Measurements from ENCODE around the gene CUTC.
"Not testable (repeated sequence)": the region's sequence is repeated elsewhere in the genome, so short reads cannot be mapped to it uniquely, and the experiment has no call there.

Gene CUTC

DNA sequence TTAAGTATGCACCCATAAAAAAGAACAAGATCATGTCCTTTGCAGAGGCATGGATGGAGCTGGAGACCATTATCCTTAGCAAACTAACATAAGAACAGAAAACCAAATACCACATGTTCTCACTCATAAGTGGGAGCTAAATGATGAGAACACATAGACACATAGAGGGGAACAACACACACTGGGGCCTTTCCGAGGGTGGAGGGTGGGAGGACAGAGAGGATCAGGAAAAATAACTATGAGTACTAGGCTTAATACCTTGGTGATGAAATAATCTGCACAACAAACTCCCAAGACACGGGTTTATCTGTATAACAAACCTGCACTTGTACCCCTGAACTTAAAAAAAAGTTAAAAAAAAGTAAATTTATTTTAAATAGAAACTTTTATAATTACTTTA is 14.1 kb downstream of the CUTC start:
- H3K4me3 ChIP-seq (ENCODE audit: low read depth, low read length); H3K9me3 ChIP-seq (ENCODE audit: control insufficient read depth, insufficient read depth, low read length); H3K4me1 ChIP-seq (ENCODE audit: control insufficient read depth, insufficient read depth, low read length); H3K9ac ChIP-seq (ENCODE audit: low read depth, low read length); H3K27me3 ChIP-seq (ENCODE audit: control insufficient read depth, insufficient read depth, low read length): not testable (repeated sequence)
- peaks cover 19% of the 10 kb centered on the region for H3K36me3 ChIP-seq (ENCODE audit: control insufficient read depth, insufficient read depth, low read length)

GRCh38 chr10:99748823-99749451 is 16.9 kb downstream of the CUTC start:
- no peaks in the 10 kb centered on the region for H3K27me3 ChIP-seq (ENCODE audit: control insufficient read depth, insufficient read depth, low read length)
- H3K9ac ChIP-seq (ENCODE audit: low read depth, low read length), result no peak overlapping the region
- no peak overlapping the region for H3K4me3 ChIP-seq (ENCODE audit: low read depth, low read length)
- peaks cover 16% of the 10 kb centered on the region for H3K36me3 ChIP-seq (ENCODE audit: control insufficient read depth, insufficient read depth, low read length)
- no peaks in the 10 kb centered on the region for H3K4me1 ChIP-seq (ENCODE audit: control insufficient read depth, insufficient read depth, low read length)
- H3K9me3 ChIP-seq (ENCODE audit: control insufficient read depth, insufficient read depth, low read length), result no peaks in the 10 kb centered on the region

DNA sequence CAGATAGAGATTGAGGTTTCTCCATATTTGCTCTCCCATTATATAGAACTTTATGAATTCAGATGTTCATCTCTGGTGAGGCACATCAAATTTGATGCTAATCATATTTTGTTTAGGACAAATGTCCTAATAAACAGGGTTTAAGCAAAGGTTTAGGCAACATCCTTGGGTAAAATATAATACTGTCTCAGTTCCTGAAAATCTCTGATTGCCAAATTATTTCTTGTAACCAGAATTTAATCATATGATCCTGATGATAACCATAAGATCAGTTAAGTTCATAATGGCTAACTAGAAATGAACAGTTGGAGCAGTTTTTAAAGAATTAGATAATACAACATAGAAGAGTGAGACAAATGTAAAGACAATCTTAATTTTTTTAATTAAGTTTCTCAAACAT is 18.6 kb downstream of the CUTC start:
- H3K4me3 ChIP-seq (ENCODE audit: low read depth, low read length), result no peak overlapping the region
- H3K4me1 ChIP-seq (ENCODE audit: control insufficient read depth, insufficient read depth, low read length), result no peaks in the 10 kb centered on the region
- peaks cover 16% of the 10 kb centered on the region for H3K36me3 ChIP-seq (ENCODE audit: control insufficient read depth, insufficient read depth, low read length)
- H3K9ac ChIP-seq (ENCODE audit: low read depth, low read length), result no peak overlapping the region
- H3K9me3 ChIP-seq (ENCODE audit: control insufficient read depth, insufficient read depth, low read length), result no peaks in the 10 kb centered on the region
- no peaks in the 10 kb centered on the region for H3K27me3 ChIP-seq (ENCODE audit: control insufficient read depth, insufficient read depth, low read length)

DNA sequence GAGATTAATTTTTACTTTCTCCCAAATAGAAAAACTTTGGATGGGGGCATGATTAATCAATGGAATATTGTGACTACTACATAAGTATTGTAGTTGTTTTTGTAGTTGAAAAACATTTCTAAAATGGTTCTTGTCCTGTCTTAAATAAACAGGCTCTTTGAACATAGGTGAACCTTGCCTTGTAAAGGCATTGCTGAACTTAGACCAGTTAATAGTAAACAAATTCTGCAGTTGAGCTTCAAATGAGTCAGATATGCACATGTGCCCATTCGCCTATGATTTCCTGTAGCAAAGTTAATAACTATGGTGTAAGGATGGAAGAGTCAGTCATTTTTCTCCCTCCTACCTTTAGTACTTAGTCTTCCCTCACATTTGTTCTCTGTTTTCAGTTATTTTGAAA is 22.6 kb downstream of the CUTC start:
- Histone ChIP-seq H3K4me1 (ENCODE audit: control insufficient read depth, insufficient read depth, low read length) (no peaks in the 10 kb centered on the region), H3K27me3 (ENCODE audit: control insufficient read depth, insufficient read depth, low read length) (no peaks in the 10 kb centered on the region), H3K36me3 (ENCODE audit: control insufficient read depth, insufficient read depth, low read length) (peaks cover 4% of the 10 kb centered on the region), H3K9ac (ENCODE audit: low read depth, low read length) (no peak overlapping the region), H3K4me3 (ENCODE audit: low read depth, low read length) (no peak overlapping the region), H3K9me3 (ENCODE audit: control insufficient read depth, insufficient read depth, low read length) (no peaks in the 10 kb centered on the region)

DNA sequence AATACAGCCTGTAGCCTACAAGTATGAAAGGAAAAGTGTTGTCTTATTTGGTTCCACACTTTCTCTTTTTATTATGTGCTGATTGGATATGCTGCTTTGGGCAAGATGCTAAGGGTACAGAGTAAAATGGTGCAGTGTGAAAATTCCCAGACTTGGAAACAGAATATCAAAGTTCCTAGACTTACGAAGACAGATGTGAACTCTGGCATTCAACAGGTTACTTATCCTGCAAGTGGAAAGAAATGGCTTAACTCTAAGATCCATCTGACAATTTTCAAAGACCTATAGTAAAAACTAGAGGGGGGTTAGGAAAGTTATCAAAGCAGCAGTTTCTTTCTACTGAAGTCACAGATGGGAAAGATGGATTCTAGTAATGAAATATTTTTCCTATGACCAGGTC is 24.1 kb downstream of the CUTC start:
- H3K36me3 ChIP-seq (ENCODE audit: control insufficient read depth, insufficient read depth, low read length), result peaks cover 4% of the 10 kb centered on the region
- no peaks in the 10 kb centered on the region for H3K27me3 ChIP-seq (ENCODE audit: control insufficient read depth, insufficient read depth, low read length)
- no peak overlapping the region for H3K9ac ChIP-seq (ENCODE audit: low read depth, low read length)
- no peaks in the 10 kb centered on the region for H3K4me1 ChIP-seq (ENCODE audit: control insufficient read depth, insufficient read depth, low read length)
- H3K9me3 ChIP-seq (ENCODE audit: control insufficient read depth, insufficient read depth, low read length), result no peaks in the 10 kb centered on the region
- H3K4me3 ChIP-seq (ENCODE audit: low read depth, low read length), result no peak overlapping the region

- no peak overlapping the region for H3K9ac ChIP-seq (ENCODE audit: low read depth, low read length)
- no peaks in the 10 kb centered on the region for H3K9me3 ChIP-seq (ENCODE audit: control insufficient read depth, insufficient read depth, low read length)
- no peak overlapping the region for H3K4me3 ChIP-seq (ENCODE audit: low read depth, low read length)
- no peaks in the 10 kb centered on the region for H3K4me1 ChIP-seq (ENCODE audit: control insufficient read depth, insufficient read depth, low read length)
- no peaks in the 10 kb centered on the region for H3K27me3 ChIP-seq (ENCODE audit: control insufficient read depth, insufficient read depth, low read length)
- no peaks in the 10 kb centered on the region for H3K36me3 ChIP-seq (ENCODE audit: control insufficient read depth, insufficient read depth, low read length)
These were observed 26.3 kb downstream of the CUTC start for GRCh38 chr10:99758211-99758891.

- Histone ChIP-seq H3K4me3 (ENCODE audit: low read depth, low read length) (no peak overlapping the region), H3K27me3 (ENCODE audit: control insufficient read depth, insufficient read depth, low read length) (no peaks in the 10 kb centered on the region), H3K9me3 (ENCODE audit: control insufficient read depth, insufficient read depth, low read length) (no peaks in the 10 kb centered on the region), H3K36me3 (ENCODE audit: control insufficient read depth, insufficient read depth, low read length) (no peaks in the 10 kb centered on the region), H3K9ac (ENCODE audit: low read depth, low read length) (no peak overlapping the region), H3K4me1 (ENCODE audit: control insufficient read depth, insufficient read depth, low read length) (no peaks in the 10 kb centered on the region)
These were observed 28.3 kb downstream of the CUTC start for GRCh38 chr10:99760321-99760720.

DNA sequence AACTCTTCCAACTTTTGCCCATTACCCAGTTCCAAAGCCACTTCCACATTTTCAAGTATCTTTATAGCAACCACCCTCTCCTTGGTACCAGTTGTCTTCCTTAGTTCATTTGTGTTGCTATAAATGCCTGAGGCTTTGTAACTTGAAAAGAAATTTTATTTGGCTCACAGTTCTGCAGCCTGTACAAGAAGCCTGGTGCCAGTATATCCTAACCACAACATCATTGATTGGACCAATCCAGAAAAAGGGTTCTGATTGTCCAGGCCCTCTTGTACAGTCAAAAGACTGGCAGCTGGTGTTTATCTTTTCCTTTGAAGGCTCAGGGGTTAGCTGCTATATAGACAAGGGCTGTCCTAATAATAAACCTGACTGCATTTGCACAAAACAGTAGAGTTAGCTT is 29.3 kb downstream of the CUTC start:
- H3K9me3 ChIP-seq (ENCODE audit: control insufficient read depth, insufficient read depth, low read length), result no peaks in the 10 kb centered on the region
- H3K27me3 ChIP-seq (ENCODE audit: control insufficient read depth, insufficient read depth, low read length), result no peaks in the 10 kb centered on the region
- H3K4me1 ChIP-seq (ENCODE audit: control insufficient read depth, insufficient read depth, low read length), result no peaks in the 10 kb centered on the region
- no peaks in the 10 kb centered on the region for H3K36me3 ChIP-seq (ENCODE audit: control insufficient read depth, insufficient read depth, low read length)
- H3K4me3 ChIP-seq (ENCODE audit: low read depth, low read length), result no peak overlapping the region
- H3K9ac ChIP-seq (ENCODE audit: low read depth, low read length), result no peak overlapping the region

GRCh38 chr10:99765672-99766301 is 33.8 kb downstream of the CUTC start:
- H3K4me3 ChIP-seq (ENCODE audit: low read depth, low read length), result no peak overlapping the region
- no peaks in the 10 kb centered on the region for H3K27me3 ChIP-seq (ENCODE audit: control insufficient read depth, insufficient read depth, low read length)
- no peaks in the 10 kb centered on the region for H3K9me3 ChIP-seq (ENCODE audit: control insufficient read depth, insufficient read depth, low read length)
- no peaks in the 10 kb centered on the region for H3K36me3 ChIP-seq (ENCODE audit: control insufficient read depth, insufficient read depth, low read length)
- H3K4me1 ChIP-seq (ENCODE audit: control insufficient read depth, insufficient read depth, low read length), result no peaks in the 10 kb centered on the region
- H3K9ac ChIP-seq (ENCODE audit: low read depth, low read length), result no peak overlapping the region

DNA sequence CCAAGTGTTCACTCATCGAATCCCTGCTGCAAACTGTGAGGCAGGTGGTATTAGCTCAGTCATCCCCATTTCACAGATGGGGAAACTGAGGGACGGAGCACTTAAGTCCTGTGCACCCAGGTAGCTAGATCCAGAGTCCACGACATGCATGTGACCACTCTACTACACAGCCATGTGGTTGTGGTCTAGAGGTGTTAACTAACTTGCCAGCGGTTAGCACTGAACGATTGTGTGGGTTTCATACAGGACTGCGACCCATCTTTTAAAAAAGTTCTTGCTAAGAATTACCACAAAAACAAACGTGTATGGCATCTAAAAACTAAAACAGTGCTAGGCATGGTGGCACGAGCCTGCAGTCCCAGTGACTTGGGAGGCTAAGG is 34.3 kb downstream of the CUTC start:
- Histone ChIP-seq H3K27me3 (ENCODE audit: control insufficient read depth, insufficient read depth, low read length) (no peaks in the 10 kb centered on the region), H3K4me1 (ENCODE audit: control insufficient read depth, insufficient read depth, low read length) (no peaks in the 10 kb centered on the region), H3K9me3 (ENCODE audit: control insufficient read depth, insufficient read depth, low read length) (no peaks in the 10 kb centered on the region), H3K4me3 (ENCODE audit: low read depth, low read length) (no peak overlapping the region), H3K36me3 (ENCODE audit: control insufficient read depth, insufficient read depth, low read length) (no peaks in the 10 kb centered on the region), H3K9ac (ENCODE audit: low read depth, low read length) (no peak overlapping the region)

GRCh38 chr10:99767901-99768300 is 35.9 kb downstream of the CUTC start:
- Histone ChIP-seq H3K36me3 (ENCODE audit: control insufficient read depth, insufficient read depth, low read length) (no peaks in the 10 kb centered on the region), H3K4me3 (ENCODE audit: low read depth, low read length) (no peak overlapping the region), H3K9ac (ENCODE audit: low read depth, low read length) (no peak overlapping the region), H3K4me1 (ENCODE audit: control insufficient read depth, insufficient read depth, low read length) (no peaks in the 10 kb centered on the region), H3K9me3 (ENCODE audit: control insufficient read depth, insufficient read depth, low read length) (no peaks in the 10 kb centered on the region), H3K27me3 (ENCODE audit: control insufficient read depth, insufficient read depth, low read length) (no peaks in the 10 kb centered on the region)

- Histone ChIP-seq H3K4me3 (ENCODE audit: low read depth, low read length) (no peak overlapping the region), H3K4me1 (ENCODE audit: control insufficient read depth, insufficient read depth, low read length) (no peaks in the 10 kb centered on the region), H3K36me3 (ENCODE audit: control insufficient read depth, insufficient read depth, low read length) (no peaks in the 10 kb centered on the region), H3K27me3 (ENCODE audit: control insufficient read depth, insufficient read depth, low read length) (no peaks in the 10 kb centered on the region), H3K9me3 (ENCODE audit: control insufficient read depth, insufficient read depth, low read length) (no peaks in the 10 kb centered on the region), H3K9ac (ENCODE audit: low read depth, low read length) (no peak overlapping the region)
These were observed 36.5 kb downstream of the CUTC start for GRCh38 chr10:99768556-99768955.
